Stimulated activated CD4-positive, alpha-beta T cell treated with anti-CD3 and anti-CD28 coated beads, TNF-alpha, amount 100 ng/mL, for 1 hour (primary cell): ENCODE results near the gene PFDN4.

Source experiments
- DNase-seq, 3 donors: peaks; one replicate each; pipeline ENCODE4 v3.0.0-alpha.2; 2020; ENCODE audit warnings: low read depth in 3 of 3, low spot score in 1 of 3

PFDN4 gene

DNA sequence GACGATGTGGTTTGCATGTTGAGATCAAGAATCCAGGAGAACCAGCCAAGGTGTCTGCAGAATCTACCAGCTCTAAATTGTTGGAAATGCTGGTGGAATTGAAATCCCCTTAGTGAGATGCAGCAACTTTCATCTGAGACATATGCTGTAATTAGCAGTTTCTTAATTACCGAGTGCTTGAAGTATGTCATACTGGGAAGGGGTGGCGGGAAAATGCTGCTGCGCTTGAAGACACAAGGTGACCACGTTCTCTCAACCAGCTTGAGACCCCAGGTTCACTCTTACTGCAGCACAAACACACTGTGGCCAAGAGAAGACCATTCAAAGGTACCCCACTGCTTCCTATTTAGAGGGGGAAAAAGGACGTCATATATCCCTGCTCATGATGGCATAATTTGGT is 59.0 kb downstream of the PFDN4 start:
- DNase-seq, result no peak

DNA sequence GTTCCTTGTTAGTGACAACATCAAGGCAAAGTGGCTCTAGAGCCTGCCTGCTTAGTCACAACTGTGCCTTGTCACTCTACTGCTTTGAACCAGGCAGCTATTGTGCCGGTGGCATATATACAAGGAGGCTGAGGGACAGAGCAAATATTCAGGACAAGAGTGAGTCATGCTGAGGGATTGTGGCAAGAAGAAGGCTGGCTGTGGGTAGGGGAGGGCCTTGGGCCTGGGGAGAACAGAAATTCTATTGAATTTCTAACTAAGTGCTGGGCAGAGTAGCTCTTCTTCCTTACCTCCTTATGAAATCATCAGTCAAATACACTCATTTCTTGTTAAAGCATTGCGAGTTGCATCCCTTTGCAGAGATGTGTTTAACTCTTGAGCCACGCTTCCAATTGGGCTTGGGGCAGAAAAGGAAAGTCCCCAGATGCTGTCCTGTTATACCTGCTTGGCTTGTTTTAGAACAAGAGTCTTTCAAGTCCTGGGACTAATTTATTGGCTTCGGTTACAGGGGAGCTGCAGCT is 59.7 kb downstream of the PFDN4 start:
- DNase-seq, result no peak

DNA sequence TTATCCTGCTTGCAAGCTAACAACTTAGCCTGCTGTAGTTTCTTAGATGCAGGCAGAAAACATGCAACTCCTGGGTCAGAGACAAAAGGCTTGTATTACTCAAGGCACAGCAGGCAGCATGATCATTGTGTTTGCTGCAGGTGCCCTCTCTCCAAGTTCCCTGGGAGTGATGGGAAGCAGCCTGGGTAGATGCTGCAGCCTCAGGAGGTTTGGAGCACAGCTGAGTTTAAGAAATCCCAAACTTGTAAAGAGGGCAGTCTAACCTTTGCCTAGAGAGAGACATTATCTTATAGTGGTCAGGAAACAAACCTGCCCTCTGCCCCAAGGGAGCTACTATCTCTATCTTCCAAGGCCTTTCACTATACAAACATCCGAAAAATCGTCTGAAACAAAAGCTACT is 61.1 kb downstream of the PFDN4 start:
- no peak for DNase-seq
